ENCODE data around the gene LLGL2. TPM values are rescaled to one million over a fixed set of nuclear protein-coding genes. Genes with fewer than 3 reads are reported as not detected.

The LLGL2 gene
- total RNA-seq, 2 donors from 2014 or later = 6.4 to 6.8 TPM

DNA sequence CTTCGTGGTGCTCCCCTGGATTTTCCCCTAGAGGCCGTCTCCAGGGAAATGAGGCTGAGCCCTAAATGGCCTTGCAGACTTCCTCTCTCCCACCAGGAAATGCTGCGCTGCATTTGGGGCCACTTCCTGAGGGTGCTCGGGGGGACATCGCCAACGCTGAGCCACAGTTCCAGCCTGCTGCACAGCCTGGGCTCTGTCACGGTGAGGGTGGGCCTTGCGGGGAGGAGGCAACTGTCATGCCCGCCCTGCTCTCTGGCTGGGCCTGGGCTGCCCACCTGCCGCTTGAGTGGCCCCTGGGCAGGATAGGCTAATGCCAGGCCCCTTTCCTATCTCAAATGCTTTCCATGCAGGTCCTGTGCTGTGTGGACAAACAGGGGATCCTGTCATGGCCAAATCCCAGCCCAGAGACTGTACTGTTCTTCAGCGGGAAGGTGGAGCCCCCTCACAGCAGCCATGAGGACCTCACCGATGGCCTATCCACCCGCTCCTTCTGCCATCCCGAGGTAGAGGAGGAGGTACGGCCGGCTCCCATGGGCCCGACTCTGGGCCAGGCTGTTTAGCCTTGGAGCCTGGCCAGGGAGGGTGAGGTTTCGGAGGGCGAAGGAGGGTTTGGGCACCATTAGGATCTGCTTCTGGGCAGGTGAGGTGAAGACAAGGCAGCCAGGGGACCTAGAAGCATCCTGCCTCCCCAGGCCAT is 34.4 kb upstream of the LLGL2 start:
- no peak for DNase-seq (ENCODE audit: low spot score)
- intact Hi-C loops (cut with DNase I) = no loop called here

DNA sequence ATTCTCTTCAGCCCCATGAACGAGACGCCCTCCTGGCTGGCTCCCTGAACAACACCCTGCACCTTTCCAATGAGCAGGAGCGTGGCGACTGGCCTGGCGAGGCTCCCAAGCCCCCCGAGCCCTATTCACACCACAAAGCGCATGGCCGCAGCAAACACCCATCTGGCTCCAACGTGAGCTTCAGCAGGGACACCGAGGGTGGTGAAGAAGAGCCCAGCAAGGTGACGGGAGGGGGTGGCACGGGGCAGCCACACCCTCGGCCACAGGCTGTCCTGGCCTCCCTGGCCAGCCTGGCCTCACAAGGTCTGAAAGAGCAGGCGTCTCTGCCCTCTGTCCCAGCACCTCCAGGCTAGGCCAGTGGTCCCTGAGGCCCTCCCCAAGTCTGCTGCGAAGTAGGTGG is 33.8 kb upstream of the LLGL2 start:
- intact Hi-C loops (cut with DNase I) = no loop called here
- DNase-seq (ENCODE audit: low spot score) = no peak

DNA sequence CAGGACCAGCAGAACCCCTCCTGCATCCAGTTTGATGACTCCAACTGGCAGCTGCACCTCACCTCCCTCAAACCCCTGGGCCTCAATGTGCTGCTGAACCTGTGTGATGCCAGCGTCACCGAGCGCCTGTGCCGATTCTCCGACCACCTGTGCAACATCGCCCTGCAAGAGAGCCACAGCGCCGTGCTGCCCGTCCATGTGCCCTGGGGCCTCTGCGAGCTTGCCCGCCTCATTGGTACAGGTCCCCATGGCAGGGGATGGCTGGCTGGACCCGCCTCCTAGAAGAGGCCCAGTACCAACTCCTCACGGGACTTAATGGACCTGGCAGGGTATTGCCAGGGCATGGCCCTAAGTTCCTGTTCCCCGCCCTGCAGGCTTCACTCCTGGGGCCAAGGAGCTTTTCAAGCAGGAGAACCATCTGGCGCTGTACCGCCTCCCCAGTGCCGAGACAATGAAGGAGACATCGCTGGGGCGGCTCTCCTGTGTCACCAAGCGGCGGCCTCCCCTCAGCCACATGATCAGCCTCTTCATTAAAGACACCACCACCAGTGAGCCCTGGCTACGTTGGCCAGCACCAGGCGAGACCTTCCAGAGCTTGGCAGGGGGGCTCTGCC is 32.8 kb upstream of the LLGL2 start:
- intact Hi-C loops (cut with DNase I) = no loop called here
- DNase-seq (ENCODE audit: low spot score) = no peak

DNA sequence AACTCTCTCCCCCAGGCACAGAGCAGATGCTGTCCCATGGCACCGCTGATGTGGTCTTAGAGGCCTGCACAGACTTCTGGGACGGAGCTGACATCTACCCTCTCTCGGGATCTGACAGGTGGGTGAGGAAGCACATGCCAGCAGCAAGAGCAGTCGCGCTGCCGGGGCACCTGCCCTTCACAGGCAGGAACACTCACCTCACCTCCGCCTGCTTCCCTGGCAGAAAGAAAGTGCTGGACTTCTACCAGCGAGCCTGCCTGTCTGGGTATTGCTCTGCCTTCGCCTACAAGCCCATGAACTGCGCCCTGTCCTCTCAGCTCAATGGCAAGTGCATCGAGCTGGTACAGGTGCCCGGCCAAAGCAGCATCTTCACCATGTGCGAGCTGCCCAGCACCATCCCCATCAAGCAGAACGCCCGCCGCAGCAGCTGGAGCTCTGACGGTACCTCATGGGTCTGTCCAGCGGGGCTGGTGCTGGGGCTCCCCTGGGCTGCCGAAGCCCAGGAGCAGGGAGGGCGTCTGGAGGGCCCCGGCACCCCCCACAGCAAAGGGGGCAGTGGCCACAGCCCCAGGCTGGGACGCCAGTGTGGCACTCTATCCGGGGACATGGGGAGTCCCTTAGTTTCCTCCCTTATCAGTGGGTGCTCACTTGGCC is 31.9 kb upstream of the LLGL2 start:
- no peak for DNase-seq (ENCODE audit: low spot score)
- intact Hi-C loops (cut with DNase I) = no loop called here

DNA sequence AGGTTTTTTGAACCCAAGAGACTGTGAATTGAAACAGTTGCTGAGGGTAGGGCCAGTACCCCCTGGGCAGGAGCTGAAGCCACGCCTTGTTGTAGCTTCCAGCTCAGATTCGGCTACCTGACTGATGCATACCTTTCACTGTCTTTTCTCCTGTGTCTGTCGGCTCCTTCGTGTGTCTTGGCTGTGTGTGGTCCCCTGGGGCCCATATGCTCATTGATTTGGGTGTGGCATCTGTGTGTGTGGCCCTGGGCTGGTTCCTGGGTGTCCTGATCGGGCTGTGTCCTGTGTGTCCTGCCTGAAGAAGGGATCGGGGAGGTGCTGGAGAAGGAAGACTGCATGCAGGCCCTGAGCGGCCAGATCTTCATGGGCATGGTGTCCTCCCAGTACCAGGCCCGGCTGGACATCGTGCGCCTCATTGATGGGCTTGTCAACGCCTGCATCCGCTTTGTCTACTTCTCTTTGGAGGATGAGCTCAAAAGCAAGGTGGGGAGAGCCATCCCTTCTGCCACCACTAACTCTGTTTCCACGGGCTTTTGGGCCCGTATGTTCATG is 31.1 kb upstream of the LLGL2 start:
- intact Hi-C loops (cut with DNase I) = no loop called here

DNA sequence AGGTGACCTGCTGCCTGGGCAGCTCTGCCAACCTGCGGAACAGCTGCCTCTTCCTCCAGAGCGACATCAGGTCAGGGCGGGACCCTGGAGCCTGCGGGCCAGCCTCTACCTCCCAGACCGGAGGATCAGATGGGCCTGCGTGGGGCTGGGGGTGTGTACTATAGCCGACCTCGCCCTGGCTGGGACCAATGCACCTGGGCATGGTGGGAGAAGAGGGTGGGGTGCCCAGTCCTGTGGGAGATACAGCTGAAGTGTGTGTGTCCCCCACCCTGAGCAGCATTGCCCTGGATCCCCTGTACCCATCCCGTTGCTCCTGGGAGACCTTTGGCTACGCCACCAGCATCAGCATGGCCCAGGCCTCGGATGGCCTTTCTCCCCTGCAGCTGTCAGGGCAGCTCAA is 29.5 kb upstream of the LLGL2 start:
- DNase-seq (ENCODE audit: low spot score) = no peak
- intact Hi-C loops (cut with DNase I) = no loop called here

More for the DNA sequence above, 31.1 kb upstream of the LLGL2 start:
- DNase-seq (ENCODE audit: low spot score) = no peak

DNA sequence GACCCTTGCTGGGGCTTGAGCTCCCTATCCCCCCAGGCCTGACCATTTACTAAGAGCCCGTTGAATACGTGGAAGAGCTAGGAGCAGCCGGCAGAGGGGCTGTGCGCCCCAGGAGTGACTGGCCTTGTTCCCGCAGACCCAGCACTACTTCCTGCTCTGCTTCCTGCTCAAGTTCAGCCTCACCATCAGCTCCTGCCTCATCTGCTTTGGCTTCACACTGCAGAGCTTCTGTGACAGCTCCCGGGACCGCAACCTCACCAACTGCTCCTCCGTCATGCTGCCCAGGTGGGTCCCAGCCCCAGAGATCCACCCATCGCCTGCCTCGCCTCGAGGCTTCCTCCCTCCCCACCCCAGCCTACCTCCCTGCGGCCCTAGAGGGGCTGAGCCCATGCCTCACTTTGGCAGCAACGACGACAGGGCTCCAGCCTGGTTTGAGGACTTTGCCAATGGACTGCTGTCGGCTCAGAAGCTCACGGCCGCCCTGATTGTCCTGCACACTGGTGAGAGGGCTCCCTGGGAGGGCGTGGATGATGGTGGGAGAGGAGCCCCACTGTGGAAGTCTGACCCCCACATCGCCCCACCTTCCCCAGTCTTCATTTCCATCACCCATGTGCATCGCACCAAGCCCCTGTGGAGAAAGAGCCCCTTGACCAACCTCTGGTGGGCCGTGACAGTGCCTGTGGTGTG is 27.3 kb upstream of the LLGL2 start:
- intact Hi-C loops (cut with DNase I) = no loop called here
- no peak for DNase-seq (ENCODE audit: low spot score)

DNA sequence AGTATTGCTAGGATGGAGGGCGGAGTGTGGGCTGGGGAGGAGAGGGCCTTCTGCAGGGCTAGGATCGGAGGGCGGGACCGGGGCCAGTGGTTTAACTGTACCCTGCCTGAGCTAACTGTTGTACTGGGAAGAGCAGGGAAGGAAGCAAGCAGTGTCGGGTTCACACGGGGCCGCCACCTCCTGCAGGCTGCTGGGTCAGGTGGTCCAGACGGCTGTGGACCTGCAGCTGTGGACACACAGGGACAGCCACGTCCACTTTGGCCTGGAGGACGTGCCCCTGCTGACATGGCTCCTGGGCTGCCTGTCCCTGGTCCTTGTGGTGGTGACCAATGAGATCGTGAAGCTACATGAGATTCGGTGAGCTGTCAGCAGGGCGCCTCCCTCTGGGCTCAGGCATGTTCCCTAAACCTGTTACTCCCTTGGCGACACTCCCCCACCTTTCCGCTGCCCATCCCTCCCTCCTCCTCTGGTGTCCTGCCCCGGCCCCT is 26.7 kb upstream of the LLGL2 start:
- no peak for DNase-seq (ENCODE audit: low spot score)
- intact Hi-C loops (cut with DNase I) = no loop called here

DNA sequence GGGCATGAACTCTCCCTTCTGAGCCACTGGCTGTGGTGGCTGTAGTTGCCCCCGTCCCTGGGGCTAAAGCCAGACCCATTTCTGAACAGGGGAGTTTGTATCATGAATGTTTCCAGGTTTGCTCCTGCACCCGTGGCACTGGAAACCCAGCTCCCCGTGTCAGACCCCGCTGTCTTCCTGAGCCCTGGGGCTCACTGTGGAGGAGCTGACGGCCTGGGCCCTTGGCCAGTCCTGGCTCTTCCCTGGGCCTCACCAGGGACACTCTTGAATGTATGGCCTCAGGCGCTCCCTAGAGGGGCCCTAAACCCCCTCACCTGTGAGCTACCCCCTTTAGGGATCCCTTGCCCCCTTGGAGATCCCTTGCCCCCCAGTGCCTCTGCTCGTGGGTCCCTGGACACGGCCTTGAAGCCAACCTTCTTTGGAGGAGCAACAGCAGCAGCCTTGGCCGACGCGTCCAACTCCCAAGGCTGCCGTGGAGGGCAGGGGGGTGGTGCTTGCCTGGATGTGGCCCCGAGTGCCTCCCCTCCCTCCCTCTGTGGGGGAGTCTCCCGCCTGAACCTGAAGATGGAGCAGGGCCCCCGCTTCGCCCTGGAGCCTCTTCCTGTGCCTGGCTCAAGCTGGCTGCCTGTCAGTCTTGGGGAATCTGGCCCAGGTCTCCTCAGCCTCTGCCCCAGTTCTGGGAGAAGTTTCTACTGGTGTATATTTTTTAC is 26.0 kb upstream of the LLGL2 start:
- no peak for DNase-seq (ENCODE audit: low spot score)
- intact Hi-C loops (cut with DNase I) = no loop called here

DNA sequence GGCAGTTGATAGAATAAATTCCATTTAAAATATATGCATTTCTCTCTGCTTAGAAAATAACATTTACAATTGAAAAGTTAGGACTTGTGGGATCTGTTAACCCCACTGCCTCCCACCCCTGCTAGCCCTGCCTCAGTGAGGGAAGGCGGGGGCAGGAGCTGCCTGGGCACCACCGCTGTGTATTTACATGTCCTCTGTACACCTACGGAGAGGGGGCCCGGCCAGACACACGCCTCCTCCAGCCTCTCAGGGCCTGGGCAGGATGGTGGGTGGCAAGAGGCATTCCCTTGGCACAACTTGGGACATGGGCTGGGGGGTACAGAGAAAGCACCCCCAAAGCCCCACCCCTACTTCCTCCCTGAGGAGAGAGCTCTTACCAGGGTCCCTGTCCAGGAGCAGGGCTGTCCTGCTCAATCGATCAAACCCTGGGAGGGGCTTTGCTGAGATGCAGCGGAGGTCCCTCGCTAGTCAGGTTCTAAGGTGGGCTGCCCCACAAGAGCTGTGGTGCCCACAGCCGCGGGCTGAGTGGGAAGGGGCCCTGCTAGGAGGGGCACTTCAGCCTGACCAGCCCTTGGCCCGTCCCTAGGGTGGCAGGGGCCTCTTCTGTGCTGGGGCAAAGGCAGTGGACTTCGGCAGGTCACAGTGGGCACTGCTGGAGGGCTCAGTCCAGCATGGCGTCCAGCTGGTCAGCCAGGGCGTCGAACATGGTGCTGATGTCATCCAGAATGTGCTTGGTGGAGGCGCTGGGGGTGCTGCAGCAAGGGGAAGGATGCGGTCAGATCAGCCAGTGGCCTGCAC is 24.9 kb upstream of the LLGL2 start:
- no peak for DNase-seq (ENCODE audit: low spot score)
- intact Hi-C loops (cut with DNase I) = no loop called here

DNA sequence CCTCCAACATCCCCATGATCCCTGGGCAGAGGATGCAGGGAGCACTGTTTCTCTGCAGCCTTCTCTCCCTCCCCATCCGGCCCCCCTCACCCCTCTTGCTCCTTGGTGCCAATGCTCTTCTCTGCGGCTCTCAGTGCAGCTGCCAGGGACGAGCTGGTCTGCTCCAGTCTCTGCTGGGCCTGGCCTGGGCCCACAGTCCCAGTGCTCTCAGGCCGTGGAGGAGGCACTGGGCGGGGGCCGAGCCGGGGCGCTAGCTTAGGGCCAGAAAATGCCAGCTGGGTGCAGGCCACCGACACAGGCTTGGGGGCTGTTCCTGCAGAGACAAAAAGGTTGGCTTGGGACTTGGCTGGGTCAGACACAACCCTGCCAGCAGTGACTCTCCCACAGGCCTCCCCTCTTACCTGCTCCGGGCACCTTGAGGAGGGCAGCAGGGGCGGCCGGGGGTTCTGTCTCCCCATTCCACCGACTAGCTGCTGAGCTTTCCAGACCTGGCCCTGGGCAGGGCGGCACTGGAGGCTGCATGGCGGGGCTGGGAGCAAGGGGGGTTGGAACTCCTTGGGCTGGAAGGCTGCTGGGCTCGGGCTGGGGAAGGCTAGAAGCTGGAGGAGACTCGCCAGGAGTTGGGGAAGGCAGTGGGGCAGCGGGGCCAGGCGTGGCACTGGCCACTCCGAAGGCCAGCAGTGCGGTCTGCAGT is 24.0 kb upstream of the LLGL2 start:
- no peak for DNase-seq (ENCODE audit: low spot score)
- intact Hi-C loops (cut with DNase I) = no loop called here

DNA sequence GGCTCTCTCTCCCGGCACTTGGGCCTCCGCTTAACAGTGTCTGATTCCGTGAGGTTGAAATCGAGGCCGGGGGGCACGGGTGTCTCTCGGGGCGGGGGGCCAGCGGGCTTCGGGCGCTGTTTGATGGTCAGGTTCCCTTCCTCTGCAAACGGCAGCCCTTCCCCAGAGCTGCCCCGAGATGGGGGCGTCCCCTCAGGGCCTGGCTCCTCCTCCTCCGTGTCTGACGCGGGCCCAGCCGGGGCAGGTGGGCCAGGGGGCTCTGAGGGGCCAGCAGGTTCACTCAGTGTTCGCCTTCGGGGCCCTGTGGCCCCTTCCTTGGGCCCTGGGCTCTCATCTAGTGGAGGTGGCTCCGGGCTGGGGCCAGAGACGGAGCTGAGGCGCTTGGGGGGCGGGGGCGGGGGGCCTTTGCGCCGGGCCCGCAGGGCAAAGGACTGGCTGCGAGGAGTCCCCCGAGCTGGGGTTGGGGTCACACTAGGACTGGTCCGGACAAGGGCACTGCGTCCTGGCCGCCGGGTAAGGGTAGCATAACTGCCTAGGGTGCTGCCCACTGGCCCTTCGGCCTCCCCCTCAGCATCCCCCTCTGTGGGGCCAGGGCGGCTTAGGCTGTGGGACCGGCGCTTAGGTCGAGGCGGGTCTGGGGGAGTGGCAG is 23.3 kb upstream of the LLGL2 start:
- intact Hi-C loops (cut with DNase I) = no loop called here
- no peak for DNase-seq (ENCODE audit: low spot score)

DNA sequence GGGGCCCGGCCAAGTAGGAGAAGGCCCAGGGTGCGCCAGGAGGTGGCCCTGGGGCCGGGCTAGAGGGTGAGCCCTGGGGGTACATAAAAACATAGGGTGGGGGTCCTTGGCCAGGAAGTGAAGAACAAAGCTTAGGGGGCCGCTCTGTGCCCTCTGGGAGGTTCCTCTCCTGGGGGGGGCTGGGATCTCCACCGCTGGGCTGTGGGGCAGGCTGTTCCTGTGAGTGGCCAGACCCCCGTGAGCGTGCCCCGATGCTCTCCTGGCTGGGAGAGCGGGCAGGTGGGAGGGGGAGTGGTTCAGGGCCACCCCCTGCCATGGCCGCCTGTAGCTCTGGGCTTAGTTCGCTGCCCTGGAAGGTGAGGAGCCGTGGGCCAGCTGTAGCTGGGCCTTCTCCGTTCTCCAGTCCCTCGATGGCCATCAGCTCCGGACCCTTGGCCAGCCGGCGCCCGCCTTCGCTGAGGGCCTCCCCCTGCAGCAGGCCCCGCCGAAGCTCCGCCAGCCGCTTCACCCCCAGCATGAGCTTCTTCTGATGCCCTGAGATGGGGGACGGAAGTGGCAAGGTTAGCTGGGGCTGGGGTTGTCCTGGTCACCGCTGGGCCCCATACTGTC is 22.7 kb upstream of the LLGL2 start:
- no peak for DNase-seq (ENCODE audit: low spot score)
- intact Hi-C loops (cut with DNase I) = no loop called here

DNA sequence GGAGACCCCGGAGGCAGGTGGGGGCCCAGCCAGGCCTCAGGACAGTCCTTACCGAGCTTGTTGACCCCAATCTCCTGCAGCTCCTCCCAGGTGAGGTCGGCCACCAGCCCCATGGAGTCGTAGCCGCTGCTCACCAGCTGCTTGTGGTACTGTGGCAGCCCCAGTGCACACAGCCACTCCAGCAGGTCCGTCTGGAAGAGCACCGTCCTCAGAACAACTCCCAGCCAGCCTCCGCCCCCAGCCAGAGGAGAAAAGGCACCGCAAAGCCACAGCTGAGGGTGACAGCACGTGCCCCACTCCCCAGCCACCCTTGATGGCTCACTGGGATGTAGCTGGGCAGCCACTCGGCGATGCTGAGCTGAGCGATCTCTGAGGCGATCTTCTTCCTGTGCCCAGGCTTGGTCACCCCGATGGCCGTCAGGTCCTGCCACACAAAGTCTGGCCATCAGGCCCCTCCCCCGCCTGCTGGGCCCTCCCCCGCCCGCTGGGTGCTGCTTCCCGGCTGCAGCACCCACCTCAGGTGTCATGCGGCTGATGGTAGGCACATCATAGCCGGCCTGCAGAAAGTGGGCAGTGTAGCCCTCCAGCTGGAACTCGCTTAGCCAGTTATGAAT is 22.1 kb upstream of the LLGL2 start:
- intact Hi-C loops (cut with DNase I) = no loop called here

DNA sequence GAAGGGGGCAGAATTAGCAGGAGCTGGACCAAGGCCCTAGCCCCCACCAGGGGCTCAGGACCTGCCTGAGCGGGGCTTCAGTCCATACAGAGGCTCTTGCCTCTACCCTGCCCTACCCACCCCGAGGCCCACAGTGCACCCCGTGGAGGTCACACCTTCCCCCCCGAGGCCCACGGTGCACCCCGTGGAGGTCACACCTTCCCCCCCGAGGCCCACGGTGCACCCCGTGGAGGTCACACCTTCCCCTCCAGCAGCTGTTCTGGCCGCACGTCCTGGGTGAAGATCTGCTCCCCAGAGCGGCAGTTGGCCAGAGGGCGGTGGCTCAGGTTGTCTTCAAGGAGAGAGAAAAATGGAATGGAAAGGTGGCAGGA is 21.5 kb upstream of the LLGL2 start:
- intact Hi-C loops (cut with DNase I) = no loop called here
- DNase-seq (ENCODE audit: low spot score) = no peak

More for the DNA sequence above, 22.1 kb upstream of the LLGL2 start:
- DNase-seq (ENCODE audit: low spot score) = no peak

DNA sequence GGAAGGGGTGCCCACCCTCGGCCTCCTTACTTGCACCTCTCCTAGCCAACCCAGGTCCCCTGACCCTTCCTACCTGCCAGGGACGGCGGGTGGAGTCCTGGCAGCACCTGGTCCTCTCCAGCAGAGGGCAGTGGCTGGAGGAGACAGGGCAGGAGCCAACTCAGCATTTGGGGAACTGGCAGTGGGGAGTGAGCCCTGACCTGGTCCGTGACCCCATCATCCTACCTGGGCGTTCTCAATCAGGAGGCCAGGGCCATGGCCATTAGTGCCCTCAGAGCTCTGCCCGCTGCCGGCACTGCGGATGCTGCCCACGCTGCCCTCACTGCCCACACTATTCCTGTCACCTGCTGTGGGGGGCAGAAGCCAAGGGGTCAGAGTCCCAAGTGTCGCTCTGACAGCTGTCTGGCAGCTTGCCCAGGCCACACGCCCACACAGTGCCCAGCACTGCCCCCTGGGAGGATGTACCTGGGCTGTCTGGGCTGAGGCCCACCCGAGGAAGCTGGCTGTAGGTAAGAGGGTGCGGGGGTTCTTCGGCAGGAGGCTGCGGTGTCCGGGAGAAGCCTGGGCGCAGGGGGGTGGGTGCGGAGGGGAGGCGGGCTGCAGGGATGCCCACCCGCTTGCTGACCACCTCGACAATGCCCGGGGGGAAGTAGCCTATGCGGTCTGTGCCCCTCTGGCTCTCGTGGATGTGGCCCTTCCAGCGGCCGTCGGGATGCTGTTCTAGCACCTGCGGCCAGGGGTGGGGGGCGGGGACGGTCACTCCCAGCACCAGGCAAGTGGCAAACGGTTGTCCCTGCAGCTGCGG is 20.9 kb upstream of the LLGL2 start:
- DNase-seq (ENCODE audit: low spot score) = no peak
- intact Hi-C loops (cut with DNase I) = no loop called here

Measured in posterior vena cava (tissue), 2 donors.